Fibroblast of gingiva (primary cell): ENCODE results near the gene P2RX6.
A peak's percentile ranks its signal among the peaks of the same experiment; 100 is the strongest.

Experiments
- DNase-seq: peaks from one replicate; pipeline ENCODE4 v3.0.0-alpha.2; 2011; ENCODE audit warnings: low read depth

P2RX6 gene

DNA sequence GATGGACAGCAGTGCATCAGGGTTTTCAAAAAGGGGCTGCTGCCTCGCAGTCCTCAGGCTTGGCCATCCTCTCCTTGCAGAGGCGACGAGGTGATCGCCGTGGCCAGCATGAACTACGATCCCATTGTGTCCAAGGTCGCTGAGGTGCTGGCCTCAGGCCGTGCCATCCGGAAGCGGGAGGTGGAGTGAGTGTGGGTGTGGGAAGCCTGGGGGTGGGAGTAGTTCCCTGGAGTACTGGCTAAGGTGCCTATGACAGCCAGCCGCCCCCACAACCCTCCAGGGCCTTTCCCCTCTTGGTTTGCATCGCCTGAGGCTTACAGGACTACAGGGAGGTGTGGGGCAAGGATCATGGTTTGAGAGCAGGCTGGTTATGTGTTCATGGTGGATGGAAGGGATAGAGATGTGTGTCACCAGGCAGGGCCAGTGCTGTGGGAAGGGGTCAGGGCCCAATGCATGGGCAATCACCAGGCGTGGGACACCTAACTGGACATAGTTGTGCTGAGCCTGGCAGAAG is 35.0 kb upstream of the P2RX6 start:
- no peak for DNase-seq

GRCh38 chr22:20980523-20980922 is 34.4 kb upstream of the P2RX6 start:
- DNase-seq, result no peak

GRCh38 chr22:20980938-20981722 is 33.8 kb upstream of the P2RX6 start:
- DNase-seq, result no peak

DNA sequence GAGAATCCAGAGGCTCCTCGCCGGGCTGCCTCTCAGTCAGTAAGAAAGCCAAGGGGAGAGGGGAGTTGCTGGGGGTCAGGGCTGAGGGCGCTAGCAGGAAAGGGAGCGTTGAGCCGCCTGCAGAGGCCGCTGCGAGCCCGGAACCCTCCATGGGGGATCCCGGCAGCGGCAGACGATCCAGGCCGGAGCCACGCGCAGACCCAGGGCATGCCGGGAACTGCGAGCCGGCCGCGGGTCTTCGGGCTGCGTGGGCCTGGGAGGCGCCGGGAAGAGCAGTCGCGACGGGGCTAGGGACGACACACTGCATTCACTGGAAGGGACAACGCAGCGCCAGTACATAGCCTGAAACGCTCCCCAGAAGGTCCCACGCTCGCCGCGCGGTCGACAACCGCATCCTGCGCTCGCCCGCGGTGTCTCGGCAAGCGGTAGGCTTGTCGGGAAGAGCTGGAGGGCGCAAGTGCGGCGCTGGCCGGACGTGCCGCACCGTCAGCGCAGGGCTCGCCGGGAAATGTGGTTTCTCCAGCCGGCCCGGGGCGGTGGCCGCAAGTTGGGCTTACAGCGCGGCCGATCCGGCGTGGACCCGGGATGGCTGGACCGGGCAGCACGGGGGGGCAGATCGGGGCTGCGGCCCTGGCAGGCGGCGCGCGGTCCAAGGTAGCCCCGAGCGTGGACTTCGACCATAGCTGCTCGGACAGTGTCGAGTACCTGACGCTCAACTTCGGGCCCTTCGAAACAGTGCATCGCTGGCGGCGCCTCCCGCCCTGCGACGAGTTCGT is 33.0 kb upstream of the P2RX6 start, which contains the start of gene LZTR1:
Gene LZTR1 (plus strand): TSS at position 511 of the 776 bp plus-strand sequence. CDS start 75 bp downstream, at position 586.
- DNase-seq, result peak; percentile 84

GRCh38 chr22:20982563-20982882 is 32.4 kb upstream of the P2RX6 start:
- no peak for DNase-seq

DNA sequence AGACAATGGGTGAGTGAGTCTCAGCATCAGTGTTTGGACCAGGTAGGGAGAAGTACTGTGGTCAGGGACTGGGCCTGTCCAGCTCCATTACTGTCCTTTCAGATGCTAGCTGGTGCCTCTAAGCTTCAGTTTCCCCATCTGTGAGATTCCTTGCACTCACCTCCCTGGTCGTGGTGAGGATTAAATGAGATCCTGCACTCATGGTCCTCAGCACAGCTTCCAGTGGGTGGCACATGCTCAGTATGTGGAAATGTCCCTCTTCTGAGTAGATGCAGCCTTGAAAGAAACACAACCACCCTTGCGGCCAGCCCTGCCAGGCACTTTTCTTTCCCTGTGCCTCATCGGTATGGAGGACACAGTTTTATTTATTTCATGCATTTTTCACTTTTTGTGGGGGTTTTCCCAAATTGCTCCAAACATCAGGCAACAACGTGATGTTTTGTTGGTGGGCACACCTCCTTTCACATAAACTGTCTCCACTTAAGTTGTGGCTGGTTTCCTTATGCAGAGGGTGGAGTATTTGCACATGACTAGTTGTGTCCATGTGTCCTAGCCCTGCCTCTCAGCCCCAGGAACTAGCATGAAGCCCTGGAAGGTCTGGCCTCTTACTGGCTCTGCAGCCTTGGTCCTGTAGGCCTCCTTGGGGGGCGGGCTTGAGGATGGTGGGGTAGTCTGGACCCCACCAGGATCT is 31.7 kb upstream of the P2RX6 start:
- no peak for DNase-seq

GRCh38 chr22:20985720-20986119 is 29.2 kb upstream of the P2RX6 start:
- no peak for DNase-seq

DNA sequence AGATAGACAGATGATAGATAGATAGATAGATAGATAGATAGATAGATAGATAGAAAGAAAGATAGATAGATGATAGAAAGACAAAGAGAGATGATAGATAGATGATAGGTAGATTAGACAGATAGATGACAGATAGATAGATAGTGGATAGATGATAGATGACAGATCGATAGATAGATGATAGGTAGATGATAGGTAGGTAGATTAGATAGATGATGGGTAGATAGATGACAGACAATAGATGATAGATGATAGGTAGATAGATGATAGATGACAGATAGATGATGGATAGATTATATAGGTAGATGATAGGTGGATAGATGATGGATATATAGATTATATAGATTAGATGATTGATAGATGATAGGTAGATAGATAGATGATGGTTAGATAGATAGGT is 28.6 kb upstream of the P2RX6 start:
- no peak for DNase-seq

DNA sequence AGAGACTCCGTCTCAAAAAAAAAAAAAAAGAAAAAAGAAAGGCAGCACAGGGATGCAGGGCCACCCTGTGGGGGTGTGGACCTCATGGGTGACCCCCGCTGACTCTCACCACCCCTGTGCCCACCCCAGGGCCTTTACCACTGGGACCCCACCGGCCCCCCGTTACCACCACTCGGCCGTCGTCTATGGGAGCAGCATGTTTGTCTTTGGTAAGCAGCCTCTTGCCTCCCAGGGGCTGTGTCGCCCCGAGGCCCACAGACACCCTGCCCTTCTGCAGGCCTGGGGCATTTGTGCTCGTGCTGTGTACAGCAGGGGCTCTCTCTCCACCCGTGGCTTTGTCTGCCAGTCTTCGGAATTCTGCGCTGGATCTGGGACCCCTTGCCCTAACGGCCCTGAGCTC is 27.6 kb upstream of the P2RX6 start:
- no peak for DNase-seq

DNA sequence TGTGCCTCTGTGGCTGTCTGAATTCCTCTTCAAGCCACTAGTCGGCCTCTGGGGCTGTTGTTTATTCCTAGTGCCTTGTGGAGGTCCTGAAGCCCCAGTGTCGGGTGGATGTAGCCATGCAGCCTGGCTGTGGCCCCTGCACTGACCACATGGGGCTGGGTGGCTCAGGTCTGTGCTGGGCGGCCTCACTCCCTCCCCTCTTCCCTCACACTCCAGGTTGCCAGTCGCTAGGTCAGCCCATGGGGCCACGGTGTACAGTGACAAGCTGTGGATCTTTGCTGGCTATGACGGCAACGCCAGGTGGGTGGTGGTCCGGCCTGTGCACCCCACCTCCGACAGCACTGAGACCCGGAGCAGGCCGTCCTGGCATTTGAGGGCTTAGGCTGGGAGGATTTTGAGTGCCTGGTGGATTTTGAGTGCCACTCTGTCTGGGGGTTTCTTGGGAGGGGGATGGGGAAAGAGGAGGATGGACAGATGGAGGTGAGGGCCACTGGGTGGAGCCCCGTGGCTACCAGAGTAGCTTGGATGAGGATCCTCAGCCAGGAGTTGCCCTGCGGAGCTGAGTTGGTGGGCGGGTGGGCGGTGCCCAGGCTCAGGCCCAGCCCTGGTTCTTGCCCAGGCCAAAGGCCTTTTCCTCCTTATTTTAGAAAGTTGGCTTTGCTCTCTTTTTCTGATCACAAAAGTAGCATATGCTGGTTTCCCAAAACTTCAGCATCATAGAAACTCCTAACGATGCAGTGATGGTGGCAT is 26.2 kb upstream of the P2RX6 start:
- DNase-seq, result no peak

- DNase-seq, result no peak
These were observed 25.4 kb upstream of the P2RX6 start for GRCh38 chr22:20989323-20990138.

- no peak for DNase-seq
These were observed 24.5 kb upstream of the P2RX6 start for GRCh38 chr22:20990184-20991180.

- DNase-seq, result no peak
These were observed 23.5 kb upstream of the P2RX6 start for GRCh38 chr22:20991252-20992055.

GRCh38 chr22:20992056-20992442 is 22.9 kb upstream of the P2RX6 start:
- DNase-seq, result no peak

DNA sequence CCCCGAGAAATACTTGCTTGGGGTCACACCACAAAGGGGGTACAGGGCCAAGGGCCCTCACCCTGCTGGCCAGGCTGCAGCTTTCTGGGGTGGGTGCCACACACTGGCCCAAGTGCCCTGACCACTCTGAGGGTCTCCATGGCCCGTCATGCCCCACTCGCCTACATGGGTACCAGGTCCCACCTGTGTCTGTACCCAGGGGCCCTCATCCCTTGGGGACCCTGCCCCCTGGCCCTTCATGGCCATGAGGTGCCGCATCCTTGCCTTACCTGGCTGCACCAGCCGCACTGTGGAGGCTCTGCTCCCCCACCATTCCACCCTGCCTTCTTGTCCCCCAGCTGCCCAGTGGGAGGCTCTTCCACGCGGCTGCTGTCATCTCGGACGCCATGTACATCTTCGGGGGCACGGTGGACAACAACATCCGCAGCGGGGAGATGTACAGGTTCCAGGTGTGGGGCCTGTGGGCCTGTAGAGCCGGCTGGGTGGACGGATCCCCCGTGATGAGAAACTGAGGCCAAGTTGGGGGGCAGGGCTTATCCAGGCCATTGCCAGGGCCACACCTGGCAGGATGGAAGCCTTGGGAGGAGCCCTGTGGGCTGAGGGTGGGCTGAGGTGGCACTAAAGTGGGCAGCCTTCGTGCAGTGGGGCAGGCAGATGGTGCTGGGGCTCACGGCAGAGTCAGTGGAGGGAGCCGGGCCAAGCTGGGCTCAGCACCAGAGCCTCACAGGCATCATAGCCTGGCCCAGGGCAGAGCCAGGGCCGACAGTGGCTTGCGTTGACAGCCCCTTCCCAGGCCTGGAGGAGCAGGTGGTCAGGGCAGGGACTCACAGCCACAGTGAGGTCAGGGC is 22.3 kb upstream of the P2RX6 start:
- no peak for DNase-seq

DNA sequence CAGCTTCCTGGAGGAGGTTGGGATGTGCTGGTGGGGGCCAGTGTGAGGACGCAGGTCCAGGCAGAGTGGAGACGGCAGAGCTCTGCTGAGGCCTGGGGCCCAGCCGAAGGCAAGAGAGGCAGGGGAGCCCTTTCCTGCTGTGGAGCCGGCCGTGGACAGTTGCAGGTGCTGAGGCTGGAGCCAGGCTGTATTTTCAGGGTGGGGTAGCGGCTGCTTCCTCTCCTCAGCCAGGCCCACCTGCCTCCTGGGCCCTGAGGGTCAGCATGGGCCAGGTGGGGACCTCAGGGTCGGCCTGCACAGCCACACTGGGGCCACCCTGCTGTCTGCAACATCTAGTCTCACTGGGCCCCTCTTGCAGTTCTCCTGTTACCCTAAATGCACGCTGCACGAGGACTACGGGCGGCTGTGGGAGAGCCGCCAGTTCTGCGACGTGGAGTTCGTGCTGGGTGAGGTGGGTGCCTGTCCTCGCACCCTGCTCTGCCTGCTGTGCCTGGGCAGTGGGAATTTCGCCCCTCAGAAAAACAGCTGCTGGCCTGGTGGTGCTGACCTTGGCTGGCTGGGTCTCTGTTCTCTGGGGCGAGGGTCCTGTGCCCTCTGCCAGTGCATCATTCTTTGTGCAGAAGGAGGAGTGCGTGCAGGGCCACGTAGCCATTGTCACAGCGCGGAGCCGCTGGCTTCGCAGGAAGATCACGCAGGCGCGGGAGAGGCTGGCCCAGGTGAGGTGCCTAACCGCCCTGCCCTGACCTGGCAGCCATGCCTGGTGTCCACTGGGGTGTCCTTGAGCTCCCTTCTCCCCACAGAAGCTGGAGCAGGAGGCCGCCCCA is 21.4 kb upstream of the P2RX6 start:
- DNase-seq, result no peak
